Osteoblast (primary cell): Measurements from ENCODE around the gene RCAN2. TPM values are rescaled to one million over a fixed set of nuclear protein-coding genes. Genes with fewer than 3 reads are reported as not detected.

ENCODE experiments used
- DNase-seq: peaks from one replicate; pipeline ENCODE4 v3.0.0; 2011; ENCODE audit warnings: low spot score, mixed read lengths; ENCODE audit not compliant: insufficient read length; ENCODE audit errors: missing footprints
- H2AFZ ChIP-seq: 2 replicates; pipeline ENCODE4 v1.6.0; 2011; ENCODE audit warnings: mild to moderate bottlenecking, low read length
- H3K27ac ChIP-seq: 2 replicates; pipeline ENCODE4 v1.5.1; 2011; ENCODE audit warnings: mild to moderate bottlenecking, low read depth, low read length, moderate library complexity
- H3K27me3 ChIP-seq: 2 replicates; pipeline ENCODE4 v1.6.0; 2012; ENCODE audit warnings: mild to moderate bottlenecking, control low read depth, inconsistent platforms, low read length, moderate library complexity; ENCODE audit not compliant: insufficient read depth
- H3K36me3 ChIP-seq: 2 replicates; pipeline ENCODE4 v1.5.1; 2011; ENCODE audit warnings: mild to moderate bottlenecking, low read length, control low read depth, moderate library complexity; ENCODE audit not compliant: insufficient read depth
- H3K4me1 ChIP-seq: 2 replicates; pipeline ENCODE4 v1.5.1; 2011; ENCODE audit warnings: mild to moderate bottlenecking, low read length, control low read depth, moderate library complexity; ENCODE audit not compliant: insufficient read depth
- H3K4me2 ChIP-seq: 2 replicates; pipeline ENCODE4 v1.6.0; 2011; ENCODE audit warnings: mild to moderate bottlenecking, low read length; ENCODE audit not compliant: insufficient read depth
- H3K4me3 ChIP-seq: fragments of 200-600 bp; sonication (generic); 3 replicates; pipeline ENCODE4 v1.5.1; 2012; ENCODE audit warnings: mild to moderate bottlenecking, low read length, inconsistent platforms; ENCODE audit not compliant: insufficient read depth
- H3K79me2 ChIP-seq: 2 replicates; pipeline ENCODE4 v1.6.0; 2012; ENCODE audit warnings: mild to moderate bottlenecking, low read length, control low read depth, inconsistent platforms; ENCODE audit not compliant: insufficient read depth
- H3K9me3 ChIP-seq: 2 replicates; pipeline ENCODE4 v1.5.1; 2011; ENCODE audit warnings: low read depth, low read length, control low read depth
- H4K20me1 ChIP-seq: 2 replicates; pipeline ENCODE4 v1.6.0; 2012; ENCODE audit warnings: mild to moderate bottlenecking, low read length, control low read depth; ENCODE audit not compliant: insufficient read depth
- CTCF ChIP-seq: IDR thresholded peaks from 2 replicates; pipeline ENCODE4 v1.5.1; 2011; ENCODE audit warnings: mild to moderate bottlenecking, low read depth, low read length, moderate library complexity; ENCODE audit errors: extremely low read depth
- total RNA-seq: library from RNA; depleted of rRNA; stranded (reverse); fragments of >200 nt; gene quantifications from 2 replicates; pipeline ENCODE4 v1.2.3, GENCODE V29; 2012

The RCAN2 gene
- total RNA-seq, 1 donor: 14.1 TPM

GRCh38 chr6:46271107-46271506 lies 220.1 kb downstream of the RCAN2 start:
- H4K20me1 ChIP-seq: no peaks in the 10 kb centered on the region
- no peaks in the 10 kb centered on the region for H3K36me3 ChIP-seq
- no peak overlapping the region for H2AFZ ChIP-seq
- H3K79me2 ChIP-seq: no peaks in the 10 kb centered on the region
- no peak overlapping the region for H3K4me2 ChIP-seq
- H3K27me3 ChIP-seq: no peaks in the 10 kb centered on the region
- H3K9me3 ChIP-seq: no peaks in the 10 kb centered on the region
- no peak for DNase-seq
- H3K4me3 ChIP-seq: no peak overlapping the region
- no peaks in the 10 kb centered on the region for H3K4me1 ChIP-seq
- no peak overlapping the region for H3K27ac ChIP-seq
- no peak for TF ChIP-seq CTCF

GRCh38 chr6:46270336-46270735 lies 220.9 kb downstream of the RCAN2 start:
- H2AFZ ChIP-seq: no peak overlapping the region
- no peak overlapping the region for H3K4me3 ChIP-seq
- H3K9me3 ChIP-seq: no peaks in the 10 kb centered on the region
- no peak overlapping the region for H3K27ac ChIP-seq
- H3K4me1 ChIP-seq: no peaks in the 10 kb centered on the region
- no peak for TF ChIP-seq CTCF
- DNase-seq: no peak
- H3K36me3 ChIP-seq: no peaks in the 10 kb centered on the region
- no peaks in the 10 kb centered on the region for H4K20me1 ChIP-seq
- H3K4me2 ChIP-seq: no peak overlapping the region
- H3K79me2 ChIP-seq: no peaks in the 10 kb centered on the region
- no peaks in the 10 kb centered on the region for H3K27me3 ChIP-seq

GRCh38 chr6:46269447-46270229 lies 221.6 kb downstream of the RCAN2 start:
- no peak overlapping the region for H3K27ac ChIP-seq
- H3K4me1 ChIP-seq: no peaks in the 10 kb centered on the region
- no peaks in the 10 kb centered on the region for H3K79me2 ChIP-seq
- no peak for TF ChIP-seq CTCF
- H3K36me3 ChIP-seq: no peaks in the 10 kb centered on the region
- H3K4me2 ChIP-seq: no peak overlapping the region
- H2AFZ ChIP-seq: no peak overlapping the region
- no peaks in the 10 kb centered on the region for H3K27me3 ChIP-seq
- DNase-seq: no peak
- no peak overlapping the region for H3K4me3 ChIP-seq
- H4K20me1 ChIP-seq: no peaks in the 10 kb centered on the region
- no peaks in the 10 kb centered on the region for H3K9me3 ChIP-seq

- Histone ChIP-seq H4K20me1 (no peaks in the 10 kb centered on the region), H3K4me1 (peaks cover 5% of the 10 kb centered on the region), H3K27ac (no peak overlapping the region), H3K36me3 (no peaks in the 10 kb centered on the region), H3K27me3 (no peaks in the 10 kb centered on the region), H2AFZ (no peak overlapping the region), H3K4me2 (no peak overlapping the region), H3K9me3 (no peaks in the 10 kb centered on the region), H3K4me3 (no peak overlapping the region), H3K79me2 (no peaks in the 10 kb centered on the region)
- no peak for TF ChIP-seq CTCF
- DNase-seq: no peak
Measured at GRCh38 chr6:46267515-46267914, 223.7 kb downstream of the RCAN2 start.
